PC-3 (cell line): ENCODE data around the gene PSME2. TPM values are rescaled to one million over a fixed set of nuclear protein-coding genes. Genes with fewer than 3 reads are reported as not detected.

Experiments used
- ATAC-seq: fragments of 200-7000 bp; cut with Tn5 transposase; 2 replicates; pipeline ENCODE4 v1.9.1; 2020; ENCODE audit warnings: mild to moderate bottlenecking, moderate library complexity
- BruUV-seq: library from RNA; stranded (reverse); fragments of 400-500 nt; replicated peaks from 2 replicates; lab custom pipeline; 2021; lab: Mats Ljungman, UMichigan
- CTCF ChIA-PET: fragments of 300-600 bp; sonication (Branson Sonifier 250); formaldehyde crosslinking; loops from one replicate; lab custom pipeline; 2022; ENCODE audit warnings: antibody characterized with exemption; lab: Charles Lee
- POLR2A ChIA-PET: fragments of 300-600 bp; sonication (Branson Sonifier 250); formaldehyde crosslinking; loops from one replicate; lab custom pipeline; 2022; ENCODE audit warnings: antibody characterized with exemption; ENCODE audit not compliant: unreplicated experiment; lab: Charles Lee
- DNase-seq: peaks from one replicate; pipeline ENCODE4 v3.0.0-alpha.2; 2015
- H2AFZ ChIP-seq: fragments of 300-600 bp; sonication (generic); 2 replicates; pipeline ENCODE4 v1.6.0; 2016; ENCODE audit warnings: antibody characterized with exemption, low read length
- H3F3A ChIP-seq: fragments of 300-600 bp; sonication (generic); one replicate; pipeline ENCODE4 v1.6.0; 2017; ENCODE audit warnings: antibody characterized with exemption, low read length, control low read depth, mild to moderate bottlenecking; ENCODE audit not compliant: unreplicated experiment
- H3K27ac ChIP-seq: fragments of 300-600 bp; sonication (generic); 2 replicates; pipeline ENCODE4 v1.5.1; 2016; ENCODE audit warnings: mild to moderate bottlenecking, low read length
- H3K27me3 ChIP-seq: fragments of 300-600 bp; sonication (generic); 2 replicates; pipeline ENCODE4 v1.6.1; 2016; ENCODE audit warnings: low read length, mixed read lengths
- H3K36me3 ChIP-seq: fragments of 300-600 bp; sonication (generic); 2 replicates; pipeline ENCODE4 v1.6.1; 2016; ENCODE audit warnings: low read depth, mixed run types, low read length, mixed read lengths
- H3K4me1 ChIP-seq: fragments of 300-600 bp; sonication (generic); 2 replicates; pipeline ENCODE4 v1.5.1; 2016; ENCODE audit warnings: low read length; ENCODE audit not compliant: insufficient read depth
- H3K4me2 ChIP-seq: fragments of 300-600 bp; sonication (generic); 2 replicates; pipeline ENCODE4 v1.6.0; 2016; ENCODE audit warnings: low read length
- H3K4me3 ChIP-seq: fragments of 300-600 bp; sonication (generic); 2 replicates; pipeline ENCODE4 v1.5.1; 2016; ENCODE audit warnings: mild to moderate bottlenecking, low read length, mixed read lengths
- H3K79me2 ChIP-seq: fragments of 300-600 bp; sonication (generic); 2 replicates; pipeline ENCODE4 v1.6.1; 2017; ENCODE audit warnings: low read length, mixed read lengths
- H3K9ac ChIP-seq: fragments of 300-600 bp; sonication (generic); 2 replicates; pipeline ENCODE4 v1.6.0; 2016; ENCODE audit warnings: mild to moderate bottlenecking, low read length
- H3K9me2 ChIP-seq: fragments of 300-600 bp; sonication (generic); replicated peaks from 2 replicates; pipeline ENCODE4 v1.6.1; 2016; ENCODE audit warnings: mixed run types, low read length, mixed read lengths
- H3K9me3 ChIP-seq: fragments of 300-600 bp; sonication (generic); 2 replicates; pipeline ENCODE4 v1.6.1; 2016; ENCODE audit warnings: low read length, mixed read lengths
- H4K20me1 ChIP-seq: fragments of 300-600 bp; sonication (generic); 2 replicates; pipeline ENCODE4 v1.6.1; 2016; ENCODE audit warnings: low read length, mixed read lengths
- CTCF ChIP-seq: fragments of 300-600 bp; sonication (generic); conservative IDR thresholded peaks from 2 replicates; pipeline ENCODE4 v1.5.1; 2017; ENCODE audit warnings: antibody characterized with exemption, low read depth, mild to moderate bottlenecking, low read length
- EZH2 ChIP-seq: fragments of 300-600 bp; sonication (generic); IDR thresholded peaks from one replicate; pipeline ENCODE4 v1.6.1; 2017; ENCODE audit warnings: antibody characterized with exemption, mild to moderate bottlenecking, low read length; ENCODE audit not compliant: unreplicated experiment
- EZH2phosphoT487 ChIP-seq: fragments of 300-600 bp; sonication (generic); IDR thresholded peaks from 2 replicates; pipeline ENCODE4 v1.6.1; 2018; ENCODE audit warnings: mild to moderate bottlenecking, antibody characterized with exemption, low read length, borderline replicate concordance
- intact Hi-C: fragments of 100-400 bp; cut with micrococcal nuclease; formaldehyde crosslinking; loops from 2 replicates; pipeline ENCODE4 v1.9.0; 2023
- total RNA-seq: library from RNA; depleted of rRNA; stranded (reverse); fragments of >200 nt; gene quantifications from 2 replicates; pipeline ENCODE4 v1.2.3, GENCODE V29; 2014

PSME2 gene
- total RNA-seq, 1 experiment from 2014 or later = 297 TPM

GRCh38 chr14:24165785-24166184 lies 19.4 kb upstream of the PSME2 start:
- H3K36me3 ChIP-seq = peaks cover 9% of the 10 kb centered on the region
- ATAC-seq (no peak), DNase-seq (no peak)
- H3K27me3 ChIP-seq = no peaks in the 10 kb centered on the region
- H3K27ac ChIP-seq = no peak overlapping the region
- peaks cover 11% of the 10 kb centered on the region for H3K4me1 ChIP-seq
- H3F3A ChIP-seq = no peaks in the 10 kb centered on the region
- H4K20me1 ChIP-seq = no peaks in the 10 kb centered on the region
- no TSS peak for BruUV-seq
- H3K9ac ChIP-seq = no peak overlapping the region
- no peak overlapping the region for H2AFZ ChIP-seq
- no peaks in the 10 kb centered on the region for H3K9me3 ChIP-seq
- no peak overlapping the region for H3K4me2 ChIP-seq
- intact Hi-C loops = no loop called here
- H3K79me2 ChIP-seq = no peaks in the 10 kb centered on the region
- CTCF ChIA-PET = interaction anchor here (0.5 kb wide), 1 partner anchor 32 kb away, joined by 6 read pairs; no protein-coding TSS in a partner anchor
- TF ChIP-seq EZH2phosphoT487 = no peak
- H3K9me2 ChIP-seq = no peaks in the 10 kb centered on the region
- H3K4me3 ChIP-seq = no peak overlapping the region
- POLR2A ChIA-PET = no interaction called here

- no TSS peak for BruUV-seq
- peaks cover 13% of the 10 kb centered on the region for H3K36me3 ChIP-seq
These were observed 18.1 kb upstream of the PSME2 start for GRCh38 chr14:24164518-24164991.

GRCh38 chr14:24162093-24162492 lies 15.7 kb upstream of the PSME2 start:
- Histone ChIP-seq H3K4me3 (peak overlapping the region; percentile 47; the same call in 1 of the 2 replicates), H3K9ac (peak overlapping the region; percentile 46; the same call in 1 of the 2 replicates), H3K36me3 (peaks cover 18% of the 10 kb centered on the region), H3K4me2 (peak overlapping the region; percentile 65), H3F3A (no peaks in the 10 kb centered on the region), H2AFZ (no peak overlapping the region), H3K4me1 (peaks cover 13% of the 10 kb centered on the region), H3K79me2 (no peaks in the 10 kb centered on the region), H3K9me3 (no peaks in the 10 kb centered on the region), H3K9me2 (no peaks in the 10 kb centered on the region), H4K20me1 (no peaks in the 10 kb centered on the region), H3K27me3 (no peaks in the 10 kb centered on the region), H3K27ac (no peak overlapping the region)
- TF ChIP-seq CTCF (no peak), EZH2 (no peak), EZH2phosphoT487 (no peak)
- CTCF ChIA-PET = interaction anchor here (1.1 kb wide), 1 partner anchor 53 kb away, joined by 3 read pairs; no protein-coding TSS in a partner anchor
- ATAC-seq (no peak), DNase-seq (no peak)
- intact Hi-C loops = no loop called here
- POLR2A ChIA-PET = interaction anchor here (1.1 kb wide), 1 partner anchor 21 kb away, joined by 5 read pairs; the partner anchor contains the start of gene EMC9
- no TSS peak for BruUV-seq

More at GRCh38 chr14:24164518-24164991, 18.1 kb upstream of the PSME2 start:
- no peaks in the 10 kb centered on the region for H3F3A ChIP-seq
- H3K9ac ChIP-seq = no peak overlapping the region
- TF ChIP-seq EZH2 (no peak), EZH2phosphoT487 (no peak), CTCF (no peak)
- no peaks in the 10 kb centered on the region for H3K27me3 ChIP-seq
- H3K9me3 ChIP-seq = no peaks in the 10 kb centered on the region
- H3K4me3 ChIP-seq = no peak overlapping the region
- DNase-seq (no peak), ATAC-seq (no peak)
- H3K79me2 ChIP-seq = no peaks in the 10 kb centered on the region
- no peak overlapping the region for H3K4me2 ChIP-seq
- ChIA-PET CTCF (no interaction called here), POLR2A (no interaction called here)
- intact Hi-C loops = no loop called here
- H4K20me1 ChIP-seq = no peaks in the 10 kb centered on the region
- H3K9me2 ChIP-seq = no peaks in the 10 kb centered on the region
- no peak overlapping the region for H3K27ac ChIP-seq
- peaks cover 13% of the 10 kb centered on the region for H3K4me1 ChIP-seq
- no peak overlapping the region for H2AFZ ChIP-seq
